ENCODE measurements around the gene PRKCB.

GRCh38 chr16:23840310-23840709, 4.5 kb downstream of the PRKCB start:
- TF ChIP-seq CTCF (IDR thresholded peaks at IDR 0.05; ENCODE audit: insufficient read depth, low read length) (no peak), POLR2AphosphoS5 (IDR thresholded peaks at IDR 0.05; ENCODE audit: low read depth) (no peak)

All from HL-60 (cell line).